ENCODE measurements around the gene FIG4.

GRCh38 chr6:109795994-109796555 is 105.0 kb downstream of the FIG4 start:
- no peak for TF ChIP-seq TAF1 (IDR thresholded peaks at IDR 0.05; ENCODE audit: borderline replicate concordance, low read depth, low read length)
- TF ChIP-seq POLR2A (IDR thresholded peaks at IDR 0.05; ENCODE audit: low read depth, low read length): no peak
- TF ChIP-seq POLR2AphosphoS5 (IDR thresholded peaks at IDR 0.05; ENCODE audit: low read depth, low read length): no peak

Measured in GM12892 (cell line).